Common myeloid progenitor, CD34-positive (primary cell): ENCODE results near the gene HMBS.
"Not testable (repeated sequence)": the region's sequence is repeated elsewhere in the genome, so short reads cannot be mapped to it uniquely, and the experiment has no call there.

Experiments
- CTCF ChIA-PET: fragments of 350-600 bp; sonication (Branson Sonifier 250); formaldehyde crosslinking; loops from one replicate; lab custom pipeline; 2021; ENCODE audit warnings: antibody characterized with exemption; lab: Charles Lee
- POLR2A ChIA-PET: fragments of 350-600 bp; sonication (Branson Sonifier 250); formaldehyde crosslinking; loops from one replicate; lab custom pipeline; 2021; ENCODE audit warnings: antibody characterized with exemption; lab: Charles Lee
- DNase-seq, 3 donors: peaks; one replicate each; pipeline versions ENCODE4 v3.0.0 to v3.0.0-alpha.2; 2013
- H3K27ac ChIP-seq, 2 experiments: 1 replicate in 1 of 2; 2 replicates in 1 of 2; pipeline ENCODE4 v1.7.0; 2013; ENCODE audit warnings: inconsistent platforms in 2 of 2, low read length in 2 of 2, mild to moderate bottlenecking in 2 of 2, low read depth in 1 of 2, moderate library complexity in 1 of 2; ENCODE audit not compliant: severe bottlenecking in 2 of 2, insufficient read depth in 1 of 2, poor library complexity in 1 of 2
- H3K27me3 ChIP-seq, 5 experiments: replicated peaks in 2 of 5; 1 replicate in 3 of 5; 2 replicates in 2 of 5; pipeline versions ENCODE4 v1.6.1 to v1.7.0; 2013; ENCODE audit warnings: low read length in 4 of 5, mild to moderate bottlenecking in 2 of 5, moderate library complexity in 2 of 5, inconsistent platforms in 1 of 5; ENCODE audit not compliant: insufficient read depth in 5 of 5, control insufficient read depth in 4 of 5
- H3K36me3 ChIP-seq, 4 experiments: 1 replicate in 2 of 4; 2 replicates in 2 of 4; pipeline versions ENCODE4 v1.6.1 to v1.7.0; 2013; ENCODE audit warnings: low read length in 3 of 4, control low read depth in 1 of 4, mild to moderate bottlenecking in 1 of 4; ENCODE audit not compliant: control insufficient read depth in 4 of 4, insufficient read depth in 4 of 4
- H3K4me1 ChIP-seq, 4 experiments: 1 replicate in 3 of 4; 2 replicates in 1 of 4; pipeline versions ENCODE4 v1.6.1 to v1.7.1; 2013; ENCODE audit warnings: low read length in 3 of 4, mild to moderate bottlenecking in 3 of 4, control low read depth in 1 of 4, inconsistent platforms in 1 of 4, moderate library complexity in 1 of 4; ENCODE audit not compliant: control insufficient read depth in 4 of 4, insufficient read depth in 4 of 4; ENCODE audit errors: control extremely low read depth in 1 of 4
- H3K4me3 ChIP-seq, 7 experiments: 1 replicate in 4 of 7; 2 replicates in 3 of 7; pipeline versions ENCODE4 v1.5.1 to v1.7.0; 2013; ENCODE audit warnings: mild to moderate bottlenecking in 7 of 7, low read length in 6 of 7, moderate library complexity in 6 of 7, inconsistent platforms in 2 of 7, low read depth in 2 of 7, control low read depth in 1 of 7; ENCODE audit not compliant: insufficient read depth in 4 of 7, control insufficient read depth in 1 of 7; ENCODE audit errors: extremely low read depth in 1 of 7
- H3K9me3 ChIP-seq, 5 experiments: 1 replicate in 4 of 5; 2 replicates in 1 of 5; pipeline versions ENCODE4 v1.6.1 to v1.7.1; 2013; ENCODE audit warnings: low read length in 4 of 5, mild to moderate bottlenecking in 2 of 5, inconsistent platforms in 1 of 5, low read depth in 1 of 5, moderate library complexity in 1 of 5; ENCODE audit not compliant: control insufficient read depth in 4 of 5, insufficient read depth in 2 of 5; ENCODE audit errors: control extremely low read depth in 1 of 5
- WGBS: methylation state at CpG from one replicate; pipeline ENCODE4 v1.1.5; 2013; ENCODE audit not compliant: insufficient coverage; 5-methylcytosine and 5-hydroxymethylcytosine counted together

HMBS gene

GRCh38 chr11:119099711-119100110 is 15.0 kb downstream of the HMBS start:
- Histone ChIP-seq H3K9me3 (no peaks in the 10 kb centered on the region), H3K4me1 (peaks cover 0 to 38% (median 32%) of the 10 kb centered on the region in 4 experiments), H3K4me3 (no peak overlapping the region), H3K27ac (no peak overlapping the region), H3K36me3 (peaks cover 8 to 27% (median 17%) of the 10 kb centered on the region in 4 experiments), H3K27me3 (no peaks in the 10 kb centered on the region)
- DNase-seq = peak in 2 of 3 donors; percentile 63 to 68
- WGBS = 100% methylated on average over 2 of the region's 6 CpGs
- POLR2A ChIA-PET = no interaction called here
- CTCF ChIA-PET = interaction anchor here (0.6 to 4.6 kb wide), 10 partner anchors 8 to 221 kb away, joined by 3 to 20 read pairs (median 4); partner anchors contain the start of genes HMBS and VPS11

- Histone ChIP-seq H3K4me1 (peaks cover 0 to 38% (median 31%) of the 10 kb centered on the region in 4 experiments), H3K9me3 (no peaks in the 10 kb centered on the region), H3K27me3 (no peaks in the 10 kb centered on the region), H3K27ac (peak overlapping the region in 1 of 2 experiments; percentile 96), H3K4me3 (peak overlapping the region in 6 of 7 experiments; percentile 86 to 97 (median 94)), H3K36me3 (peaks cover 8 to 27% (median 17%) of the 10 kb centered on the region in 4 experiments)
- WGBS = 62% methylated on average over 11 of the region's 11 CpGs
- peak in 1 of 3 donors; percentile 17 for DNase-seq
- ChIA-PET CTCF (interaction anchor here (0.6 to 4.6 kb wide), 7 partner anchors 10 to 96 kb away, joined by 3 to 20 read pairs (median 4); partner anchors contain the start of genes HMBS and VPS11), POLR2A (no interaction called here)
Measured at GRCh38 chr11:119100246-119100970, 15.7 kb downstream of the HMBS start.

GRCh38 chr11:119100994-119101758 is 16.5 kb downstream of the HMBS start:
- Histone ChIP-seq H3K36me3 (peaks cover 8 to 27% (median 17%) of the 10 kb centered on the region in 4 experiments), H3K27me3 (no peaks in the 10 kb centered on the region), H3K27ac (peak overlapping the region; percentile 93 to 96), H3K4me1 (peaks cover 2 to 38% (median 29%) of the 10 kb centered on the region in 4 experiments), H3K4me3 (peak overlapping the region; percentile 79 to 97 (median 93)), H3K9me3 (no peaks in the 10 kb centered on the region)
- WGBS = 1% methylated on average over 26 of the region's 29 CpGs
- POLR2A ChIA-PET = interaction anchor here (0.6 to 1.2 kb wide), 2 partner anchors 44 to 673 kb away, joined by 3 to 7 read pairs; partner anchors contain the start of gene HYOU1
- CTCF ChIA-PET = interaction anchor here (0.6 to 4.6 kb wide), 11 partner anchors 9 to 104 kb away, joined by 3 to 20 read pairs (median 4); partner anchors contain the start of gene VPS11
- no peak for DNase-seq

- Histone ChIP-seq H3K9me3 (no peaks in the 10 kb centered on the region), H3K4me1 (peaks cover 7 to 42% (median 36%) of the 10 kb centered on the region in 4 experiments), H3K4me3 (peak within 1 kb of the TSS; percentile 79 to 97 (median 93)), H3K36me3 (peaks cover 8 to 21% (median 14%) of the 10 kb centered on the region in 4 experiments), H3K27me3 (no peaks in the 10 kb centered on the region), H3K27ac (peak within 1 kb of the TSS; percentile 93 to 96)
- 0% methylated on average over 25 of the region's 32 CpGs for WGBS
- DNase-seq = peak; percentile 92 to 94 (median 93)
- ChIA-PET CTCF (interaction anchor here (0.9 to 2.1 kb wide), 12 partner anchors 10 to 105 kb away, joined by 3 to 7 read pairs (median 4); partner anchors contain the start of gene VPS11), POLR2A (interaction anchor here (0.6 to 1.2 kb wide), 4 partner anchors 10 to 787 kb away, joined by 3 to 7 read pairs (median 3); partner anchors contain the start of gene HYOU1)
Measured at GRCh38 chr11:119101759-119102423, 17.2 kb downstream of the HMBS start, which contains the start of gene DPAGT1. TSS of gene DPAGT1 (minus strand) at chr11:119101853. CDS start at chr11:119101655, 198 bp downstream.

GRCh38 chr11:119103161-119103664 is 18.5 kb downstream of the HMBS start:
- H3K27me3 ChIP-seq, POLR2A ChIA-PET, H3K36me3 ChIP-seq, H3K27ac ChIP-seq, DNase-seq, H3K9me3 ChIP-seq: not testable (repeated sequence)
- peaks cover 8 to 48% (median 43%) of the 10 kb centered on the region in 4 experiments for H3K4me1 ChIP-seq
- CTCF ChIA-PET = interaction anchor here (0.9 to 2.1 kb wide), 7 partner anchors 11 to 80 kb away, joined by 3 to 7 read pairs (median 4); partner anchors contain the start of gene VPS11
- 95% methylated on average over 16 of the region's 18 CpGs for WGBS
- H3K4me3 ChIP-seq = peak overlapping the region in 2 of 7 experiments; percentile 32 to 86

- 62% methylated on average over 3 of the region's 4 CpGs for WGBS
- DNase-seq = no peak
- no peak overlapping the region for H3K4me3 ChIP-seq
- no peaks in the 10 kb centered on the region for H3K27me3 ChIP-seq
- H3K4me1 ChIP-seq = peaks cover 13 to 54% (median 49%) of the 10 kb centered on the region in 4 experiments
- peaks cover 0 to 1% (median under 1%) of the 10 kb centered on the region in 4 experiments for H3K36me3 ChIP-seq
- CTCF ChIA-PET = interaction anchor here (0.6 to 3.6 kb wide), 2 partner anchors 21 to 92 kb away, joined by 3 to 12 read pairs; no protein-coding TSS in a partner anchor
- no peak overlapping the region for H3K27ac ChIP-seq
- no peaks in the 10 kb centered on the region for H3K9me3 ChIP-seq
- POLR2A ChIA-PET = no interaction called here
Measured at GRCh38 chr11:119103793-119104192, 19.1 kb downstream of the HMBS start.
